Transverse colon (tissue), 4 donors: Measurements from ENCODE around the gene BRF1. TPM values are rescaled to one million over a fixed set of nuclear protein-coding genes. Genes with fewer than 3 reads are reported as not detected.
"Not testable (repeated sequence)": the region's sequence is repeated elsewhere in the genome, so short reads cannot be mapped to it uniquely, and the experiment has no call there.

Source experiments
- DNase-seq: peaks from one replicate; pipeline ENCODE4 v3.0.0-alpha.2; 2019
- H3K27ac ChIP-seq, 4 donors: fragments of 200-600 bp; sonication (generic); 2 replicates each; pipeline ENCODE4 v1.5.1; 2016 to 2018; ENCODE audit warnings: inconsistent platforms in 4 of 4
- H3K27me3 ChIP-seq: fragments of 200-600 bp; sonication (generic); 2 replicates; pipeline ENCODE4 v1.5.1; 2017; ENCODE audit warnings: inconsistent platforms
- H3K36me3 ChIP-seq, 4 donors: fragments of 200-600 bp; sonication (generic); 2 replicates each; pipeline ENCODE4 v1.5.1; 2017 to 2019; ENCODE audit warnings: inconsistent platforms in 4 of 4
- H3K4me1 ChIP-seq, 4 donors: fragments of 200-600 bp; sonication (generic); 2 replicates each; pipeline ENCODE4 v1.5.1; 2017 to 2020; ENCODE audit warnings: inconsistent platforms in 4 of 4
- H3K4me3 ChIP-seq, 4 donors: fragments of 200-600 bp; sonication (generic); 1 replicate in 1 of 4; 2 replicates in 3 of 4; pipeline versions ENCODE4 v1.5.1 to v1.6.1; 2017 to 2019; ENCODE audit warnings: inconsistent platforms in 4 of 4
- H3K9me3 ChIP-seq, 2 donors: fragments of 200-600 bp; sonication (generic); 2 replicates each; pipeline ENCODE4 v1.5.1; 2017 to 2019; ENCODE audit warnings: inconsistent platforms in 2 of 2
- CTCF ChIP-seq, 5 experiments: fragments of 200-600 bp in 3 of 5; fragments of 450-650 bp in 2 of 5; sonication (generic) in 3 of 5; IDR thresholded peaks; 1 replicate in 2 of 5; 2 replicates in 3 of 5; pipeline ENCODE4 v1.5.1; 2016 to 2017; ENCODE audit warnings: antibody characterized with exemption in 5 of 5, inconsistent platforms in 3 of 5, mild to moderate bottlenecking in 2 of 5, moderate library complexity in 1 of 5
- EP300 ChIP-seq: sonication (generic); formaldehyde crosslinking; IDR thresholded peaks from one replicate; pipeline ENCODE4 v1.6.1; 2017; ENCODE audit warnings: antibody characterized with exemption, low read depth
- POLR2A ChIP-seq: fragments of 450-650 bp; IDR thresholded peaks from one replicate; pipeline ENCODE4 v1.6.1; 2016; ENCODE audit warnings: antibody characterized with exemption, mild to moderate bottlenecking, moderate library complexity
- POLR2AphosphoS5 ChIP-seq, 3 donors: sonication (generic); formaldehyde crosslinking; IDR thresholded peaks; one replicate each; pipeline ENCODE4 v1.6.1; 2016; ENCODE audit warnings: antibody characterized with exemption in 3 of 3
- whole genome bisulfite sequencing, 2 donors: methylation state at CpG; one replicate each; pipeline ENCODE4 v1.1.5; 2018; ENCODE audit warnings: low coverage in 1 of 2; 5-methylcytosine and 5-hydroxymethylcytosine counted together
- in situ Hi-C, 4 donors: fragments of 200-750 bp; cut with MboI; loops; one replicate each; pipeline versions ENCODE4 v1.15.0 to v1.15.1; 2017; ENCODE audit warnings: low sequenced_read_pairs in 3 of 4, low pct_ligation_motif_present in 1 of 4, low pct_unique_long_range_greater_than_20kb in 1 of 4
- intact Hi-C: fragments of 100-400 bp; cut with DNase I; formaldehyde crosslinking; loops from one replicate; pipeline ENCODE4 v1.15.1; 2023; ENCODE audit warnings: low total_unique reads
- total RNA-seq, 4 donors: library from RNA; depleted of rRNA; stranded (reverse); fragments of >200 nt; gene quantifications; one replicate each; pipeline ENCODE4 v1.1.0, GENCODE V29; 2016

BRF1 gene
- total RNA-seq, 4 donors from 2014 or later = 36.2 to 93.9 (median 62.6) TPM

GRCh38 chr14:105335735-105336476 is 35.1 kb upstream of the BRF1 start:
- 85 to 87% methylated on average over 8 to 28 of the region's 33 CpGs for WGBS, 2 donors
- Histone ChIP-seq H3K27ac (no peak overlapping the region), H3K4me3 (no peak overlapping the region), H3K27me3 (no peaks in the 10 kb centered on the region), H3K36me3 (no peaks in the 10 kb centered on the region), H3K9me3 (no peaks in the 10 kb centered on the region), H3K4me1 (peaks cover 0 to 3% (median 1%) of the 10 kb centered on the region in 4 donors)
- intact Hi-C loops = no loop called here
- DNase-seq = no peak
- TF ChIP-seq EP300 (no peak), POLR2AphosphoS5 (IDR thresholded peaks at IDR 0.05) (no peak)
- in situ Hi-C loops = no loop called here

GRCh38 chr14:105335231-105335542 is 34.4 kb upstream of the BRF1 start:
- DNase-seq, H3K4me1 ChIP-seq, H3K9me3 ChIP-seq, in situ Hi-C loops, H3K36me3 ChIP-seq, H3K4me3 ChIP-seq, intact Hi-C loops, H3K27ac ChIP-seq, H3K27me3 ChIP-seq: not testable (repeated sequence)
- 80% methylated on average over 2 of the region's 22 CpGs; no CpG with 5 or more reads in 1 of the 2 donors for WGBS, 2 donors

GRCh38 chr14:105334383-105335230 is 33.8 kb upstream of the BRF1 start:
- no peak for DNase-seq
- TF ChIP-seq CTCF (IDR thresholded peaks at IDR 0.05) (no peak), POLR2AphosphoS5 (IDR thresholded peaks at IDR 0.05) (no peak), POLR2A (no peak), EP300 (no peak)
- H3K4me1 ChIP-seq = peaks cover 0 to 3% (median 1%) of the 10 kb centered on the region in 4 donors
- H3K9me3 ChIP-seq = no peaks in the 10 kb centered on the region
- no peaks in the 10 kb centered on the region for H3K27me3 ChIP-seq
- H3K4me3 ChIP-seq = no peak overlapping the region
- no peaks in the 10 kb centered on the region for H3K36me3 ChIP-seq
- WGBS, 2 donors = 87% methylated on average over 11 of the region's 17 CpGs; no CpG with 5 or more reads in 1 of the 2 donors
- intact Hi-C loops (no loop called here), in situ Hi-C loops (no loop called here)
- no peak overlapping the region for H3K27ac ChIP-seq

GRCh38 chr14:105333613-105334364 is 33.0 kb upstream of the BRF1 start:
- 87% methylated on average over 11 of the region's 18 CpGs; no CpG with 5 or more reads in 1 of the 2 donors for WGBS, 2 donors

More at GRCh38 chr14:105333613-105334364, 33.0 kb upstream of the BRF1 start:
- Histone ChIP-seq H3K36me3 (no peaks in the 10 kb centered on the region), H3K9me3 (no peaks in the 10 kb centered on the region), H3K27ac (no peak overlapping the region), H3K4me3 (no peak overlapping the region), H3K27me3 (no peaks in the 10 kb centered on the region), H3K4me1 (peaks cover 0 to 3% (median 1%) of the 10 kb centered on the region in 4 donors)
- no peak for DNase-seq
- intact Hi-C loops (no loop called here), in situ Hi-C loops (no loop called here)
- TF ChIP-seq POLR2AphosphoS5 (IDR thresholded peaks at IDR 0.05) = no peak
- TF ChIP-seq CTCF (IDR thresholded peaks at IDR 0.05) = no peak
- TF ChIP-seq POLR2A = no peak
- no peak for TF ChIP-seq EP300
